Epithelial cell of esophagus (primary cell): ENCODE measurements around the gene KCNJ14.
A peak's percentile ranks its signal among the peaks of the same experiment; 100 is the strongest.

Experiments
- DNase-seq: peaks from one replicate; pipeline ENCODE4 v3.0.0; 2010; ENCODE audit warnings: low read depth
- H3K4me3 ChIP-seq: 2 replicates; pipeline ENCODE4 v1.5.1; 2011; ENCODE audit warnings: mild to moderate bottlenecking, low read length, control low read depth
- CTCF ChIP-seq: IDR thresholded peaks from 2 replicates; pipeline ENCODE4 v1.5.1; 2011; ENCODE audit warnings: low read depth, mild to moderate bottlenecking, low read length, control low read depth, inconsistent platforms; ENCODE audit not compliant: insufficient read depth; ENCODE audit errors: missing control alignments

Gene KCNJ14

GRCh38 chr19:48441360-48442050 lies 13.9 kb upstream of the KCNJ14 start:
- no peak overlapping the region for H3K4me3 ChIP-seq
- no peak for DNase-seq
- no peak for TF ChIP-seq CTCF

- TF ChIP-seq CTCF = no peak
- H3K4me3 ChIP-seq = no peak overlapping the region
- no peak for DNase-seq
Measured at GRCh38 chr19:48442116-48443035, 13.0 kb upstream of the KCNJ14 start.

- no peak for TF ChIP-seq CTCF
- peak; percentile 14 for DNase-seq
- H3K4me3 ChIP-seq = no peak overlapping the region
Measured at GRCh38 chr19:48443256-48443655, 12.1 kb upstream of the KCNJ14 start.

GRCh38 chr19:48443731-48444128 lies 11.6 kb upstream of the KCNJ14 start:
- no peak for TF ChIP-seq CTCF
- H3K4me3 ChIP-seq = no peak overlapping the region
- no peak for DNase-seq

GRCh38 chr19:48444129-48444935 lies 11.0 kb upstream of the KCNJ14 start:
- peak overlapping the region; percentile 99 for H3K4me3 ChIP-seq
- no peak for DNase-seq
- TF ChIP-seq CTCF = no peak

GRCh38 chr19:48444936-48445200 lies 10.5 kb upstream of the KCNJ14 start:
- DNase-seq = no peak
- H3K4me3 ChIP-seq = peak overlapping the region; percentile 99
- TF ChIP-seq CTCF = no peak
